Pancreas (tissue), 10 donors: ENCODE data around the gene GPR15LG. TPM values are rescaled to one million over a fixed set of nuclear protein-coding genes. Genes with fewer than 3 reads are reported as not detected.

Experiments used
- ATAC-seq, 4 donors: fragments of 200-7000 bp; cut with Tn5 transposase; one replicate each; pipeline versions ENCODE4 v1.8.0 to v1.9.1; 2020; ENCODE audit warnings: mild to moderate bottlenecking in 4 of 4, moderate library complexity in 4 of 4
- DNase-seq, 6 donors: peaks; one replicate each; pipeline ENCODE4 v3.0.0-alpha.2; 2020
- FAIRE-seq: peaks from 2 replicates; lab custom pipeline; 2012; peaks lifted over from hg19 to GRCh38; lab: Jason Lieb, UNC
- H3K27ac ChIP-seq, 4 donors: fragments of 200-600 bp; sonication (generic); 1 replicate in 3 of 4; 2 replicates in 1 of 4; pipeline versions ENCODE4 v1.5.0 to v1.8.0; 2020
- H3K27me3 ChIP-seq, 4 donors: fragments of 200-600 bp; one replicate each; pipeline ENCODE4 v1.8.0; 2021
- H3K36me3 ChIP-seq, 3 donors: fragments of 200-600 bp; sonication (generic) in 1 of 3; one replicate each; pipeline versions ENCODE4 v1.5.0 to v1.8.0; 2020 to 2021
- H3K4me1 ChIP-seq, 3 donors: fragments of 200-600 bp; one replicate each; pipeline ENCODE4 v1.8.0; 2021
- H3K4me3 ChIP-seq, 4 donors: fragments of 200-600 bp; sonication (generic) in 2 of 4; one replicate each; pipeline versions ENCODE4 v1.5.0 to v1.8.0; 2020 to 2021
- H3K9me3 ChIP-seq, 4 donors: fragments of 200-600 bp; one replicate each; pipeline ENCODE4 v1.8.0; 2021
- CTCF ChIP-seq, 4 donors: fragments of 200-600 bp; sonication (generic) in 3 of 4; IDR thresholded peaks; one replicate each; pipeline versions ENCODE4 v1.5.0 to v1.8.0; 2021; ENCODE audit warnings: antibody characterized with exemption in 4 of 4
- WGBS, 2 donors: extraction: QIAGEN DNeasy Blood & Tissue Kit; methylation state at CpG; one replicate each; pipeline ENCODE4 v1.1.7; 2013; 5-methylcytosine and 5-hydroxymethylcytosine counted together
- intact Hi-C, 3 donors: fragments of 100-400 bp; cut with DNase I; formaldehyde crosslinking; loops; one replicate each; pipeline versions ENCODE4 v1.11.1 to v1.14.2; 2022
- polyA plus RNA-seq, 2 donors: library from polyadenylated mRNA; stranded (reverse); fragments of 200-250 nt; gene quantifications; one replicate each; pipeline ENCODE4 v1.2.3, GENCODE V29; 2013
- total RNA-seq, 6 donors: library from RNA; stranded (reverse); fragmentation: NEBNext Ultra II Directional in 4 of 6; extraction: Animal tissue kit (Norgen Biotek cat#: 25700) in 4 of 6; gene quantifications; one replicate each; pipeline versions ENCODE4 v1.2.1 to v1.2.4, GENCODE V29; 2021 to 2023
- donor health status: healthy with polysubstance abuse.
- donor health status: DM: no; HTN: no; CAD: no; lungs with moderate emphysema.
- donor health status: DM: no; HTN: no; CAD: no.
- donor health status: control.
- donor health status: control.
- donor health status: Bipolar disorder and iron deficiency.
- donor health status: DM: yes; HTN: yes; CAD: no.
- donor health status: DM: no; HTN: no; CAD: no.
- donor health status: DM: no; HTN: no; CAD: no.
- donor health status: DM: yes; HTN: yes; CAD: no.

GPR15LG gene
- total and polyA plus RNA-seq, 8 donors: 0.09 to 0.32 (median 0.23) TPM; not detected in 5

GRCh38 chr10:84193327-84193726, 19.7 kb downstream of the GPR15LG start:
- no peak for TF ChIP-seq CTCF (IDR thresholded peaks at IDR 0.05)
- no peak for FAIRE-seq
- H3K9me3 ChIP-seq: no peaks in the 10 kb centered on the region
- H3K36me3 ChIP-seq: no peaks in the 10 kb centered on the region
- no peak for DNase-seq
- H3K4me1 ChIP-seq: peaks cover 0 to 6% (median 5%) of the 10 kb centered on the region in 3 donors
- intact Hi-C loops: no loop called here
- no peak overlapping the region for H3K27ac ChIP-seq
- 91 to 96% methylated on average over 2 of the region's 2 CpGs for WGBS, 2 donors
- H3K27me3 ChIP-seq: peaks cover 0 to 10% (median 0%) of the 10 kb centered on the region in 4 donors
- no peak overlapping the region for H3K4me3 ChIP-seq
- no peak for ATAC-seq

GRCh38 chr10:84193846-84194423, 20.3 kb downstream of the GPR15LG start:
- Histone ChIP-seq H3K27me3 (peaks cover 0 to 10% (median 0%) of the 10 kb centered on the region in 4 donors), H3K9me3 (no peaks in the 10 kb centered on the region), H3K36me3 (no peaks in the 10 kb centered on the region), H3K4me1 (peaks cover 0 to 6% (median 5%) of the 10 kb centered on the region in 3 donors), H3K27ac (no peak overlapping the region), H3K4me3 (peak overlapping the region in 2 of 4 donors; percentile 29 to 46)
- no peak for ATAC-seq
- WGBS, 2 donors: 51 to 56% methylated on average over 5 of the region's 5 CpGs
- intact Hi-C loops: no loop called here
- DNase-seq: no peak
- FAIRE-seq: no peak
- no peak for TF ChIP-seq CTCF (IDR thresholded peaks at IDR 0.05)

GRCh38 chr10:84194424-84195043, 20.9 kb downstream of the GPR15LG start, which contains the start of gene CDHR1:
Gene CDHR1, plus strand, starts transcription at chr10:84194537. Its CDS starts 224 bp downstream, at chr10:84194761.
- Histone ChIP-seq H3K27ac (no peak within 1 kb of the TSS), H3K27me3 (peaks cover 0 to 10% (median 0%) of the 10 kb centered on the region in 4 donors), H3K4me3 (peak within 1 kb of the TSS in 3 of 4 donors; percentile 8 to 46 (median 29)), H3K9me3 (no peaks in the 10 kb centered on the region), H3K4me1 (peaks cover 0 to 6% (median 5%) of the 10 kb centered on the region in 3 donors), H3K36me3 (no peaks in the 10 kb centered on the region)
- TF ChIP-seq CTCF (IDR thresholded peaks at IDR 0.05): no peak
- 1 to 2% methylated on average over 55 to 61 of the region's 61 CpGs for WGBS, 2 donors
- ATAC-seq (peak; percentile 38 to 69 (median 47)), FAIRE-seq (no peak), DNase-seq (peak in 1 of 6 donors; percentile 70)
- intact Hi-C loops: no loop called here

GRCh38 chr10:84195044-84195830, 21.6 kb downstream of the GPR15LG start:
- intact Hi-C loops: no loop called here
- DNase-seq (no peak), FAIRE-seq (no peak), ATAC-seq (peak in 2 of 4 donors; percentile 9 to 20)
- H3K27ac ChIP-seq: no peak overlapping the region
- H3K36me3 ChIP-seq: no peaks in the 10 kb centered on the region
- peaks cover 0 to 10% (median 0%) of the 10 kb centered on the region in 4 donors for H3K27me3 ChIP-seq
- H3K9me3 ChIP-seq: no peaks in the 10 kb centered on the region
- H3K4me1 ChIP-seq: peaks cover 0 to 6% (median 5%) of the 10 kb centered on the region in 3 donors
- WGBS, 2 donors: 12 to 15% methylated on average over 42 to 43 of the region's 43 CpGs
- peak overlapping the region in 3 of 4 donors; percentile 8 to 46 (median 29) for H3K4me3 ChIP-seq
- no peak for TF ChIP-seq CTCF (IDR thresholded peaks at IDR 0.05)
